G401 (cell line): ENCODE measurements around the gene PORCN. TPM values are rescaled to one million over a fixed set of nuclear protein-coding genes. Genes with fewer than 3 reads are reported as not detected.

Experiments used
- DNase-seq: peaks from one replicate; pipeline ENCODE4 v3.0.0-alpha.2; 2015; ENCODE audit warnings: low spot score
- in situ Hi-C: cut with HindIII; loops from 2 replicates; pipeline ENCODE4 v1.10.0; 2016; ENCODE audit warnings: low sequenced_read_pairs, mixed read lengths
- total RNA-seq: library from RNA; depleted of rRNA; stranded (reverse); fragments of >200 nt; shearing (Covaris generic); gene quantifications from 2 replicates; pipeline ENCODE4 v1.2.3, GENCODE V29; 2014; rRNA removed

Gene PORCN
- 3.5 and 11.8 TPM in 2 replicates for total RNA-seq

- peak; percentile 83 for DNase-seq
- in situ Hi-C loops = no loop called here
Observed at GRCh38 chrX:48508400-48509244, at the start of gene PORCN. Gene PORCN (plus strand): TSS chrX:48508992. CDS start chrX:48509821, 829 bp downstream.

GRCh38 chrX:48459483-48459882 lies 49.3 kb upstream of the PORCN start:
- in situ Hi-C loops = no loop called here
- no peak for DNase-seq

- DNase-seq = no peak
- in situ Hi-C loops = no loop called here
Observed at GRCh38 chrX:48460031-48460430, 48.8 kb upstream of the PORCN start.

- DNase-seq = no peak
- in situ Hi-C loops = no loop called here
Observed at GRCh38 chrX:48460606-48461005, 48.2 kb upstream of the PORCN start.

- in situ Hi-C loops = no loop called here
Observed at GRCh38 chrX:48461830-48462229, 47.0 kb upstream of the PORCN start.

GRCh38 chrX:48465336-48465933 lies 43.4 kb upstream of the PORCN start:
- DNase-seq = no peak
- in situ Hi-C loops = no loop called here

More at GRCh38 chrX:48461830-48462229, 47.0 kb upstream of the PORCN start:
- DNase-seq = no peak

- in situ Hi-C loops = no loop called here
- no peak for DNase-seq
Observed at GRCh38 chrX:48466696-48467095, 42.1 kb upstream of the PORCN start.

- in situ Hi-C loops = no loop called here
- no peak for DNase-seq
Observed at GRCh38 chrX:48467281-48467761, 41.5 kb upstream of the PORCN start.

- no peak for DNase-seq
- in situ Hi-C loops = no loop called here
Observed at GRCh38 chrX:48468247-48468671, 40.5 kb upstream of the PORCN start.

GRCh38 chrX:48468693-48469691 lies 39.8 kb upstream of the PORCN start:
- DNase-seq = no peak
- in situ Hi-C loops = no loop called here

- DNase-seq = no peak
- in situ Hi-C loops = no loop called here
Observed at GRCh38 chrX:48470110-48470832, 38.5 kb upstream of the PORCN start, which contains the start of gene SLC38A5. Gene SLC38A5 (minus strand): TSS chrX:48470260. CDS start chrX:48467924, 2,336 bp downstream.

- no peak for DNase-seq
- in situ Hi-C loops = no loop called here
Observed at GRCh38 chrX:48470833-48471118, 38.0 kb upstream of the PORCN start.

GRCh38 chrX:48471504-48471903 lies 37.3 kb upstream of the PORCN start:
- DNase-seq = no peak
- in situ Hi-C loops = no loop called here

- no peak for DNase-seq
- in situ Hi-C loops = no loop called here
Observed at GRCh38 chrX:48472225-48472624, 36.6 kb upstream of the PORCN start.

- peak; percentile 7 for DNase-seq
- in situ Hi-C loops = no loop called here
Observed at GRCh38 chrX:48472851-48473703, 35.7 kb upstream of the PORCN start.

GRCh38 chrX:48473704-48473990 lies 35.1 kb upstream of the PORCN start:
- in situ Hi-C loops = no loop called here
- DNase-seq = no peak

- no peak for DNase-seq
- in situ Hi-C loops = no loop called here
Observed at GRCh38 chrX:48474127-48474526, 34.7 kb upstream of the PORCN start.

- in situ Hi-C loops = no loop called here
- no peak for DNase-seq
Observed at GRCh38 chrX:48474581-48474980, 34.2 kb upstream of the PORCN start.
